ENCODE results near the gene ZCCHC17. TPM values are rescaled to one million over a fixed set of nuclear protein-coding genes. Genes with fewer than 3 reads are reported as not detected.

ZCCHC17 gene
- total RNA-seq, 1 experiment from 2014 or later = 63.4 TPM

Other genes starting within 250 kb of the ZCCHC17 start
- 37.9 and 47.8 TPM in 2 replicates for gene PUM1, start 231.3 kb upstream of the ZCCHC17 start, total RNA-seq (2014; rRNA removed; shearing (Covaris generic))
- 0.20 and 2.2 TPM in 2 replicates for gene NKAIN1, start 57.1 kb upstream of the ZCCHC17 start, total RNA-seq (2014; rRNA removed; shearing (Covaris generic))
- 147 and 163 TPM in 2 replicates for gene SNRNP40, start 244 bp upstream of the ZCCHC17 start, total RNA-seq (2014; rRNA removed; shearing (Covaris generic))
- 6.6 and 11.8 TPM in 2 replicates for gene FABP3, start 76.0 kb downstream of the ZCCHC17 start, total RNA-seq (2014; rRNA removed; shearing (Covaris generic))
- gene SERINC2, start 116.2 kb downstream of the ZCCHC17 start, total RNA-seq (2014; rRNA removed; shearing (Covaris generic)) = 194 and 269 TPM in 2 replicates

All from RPMI7951 (cell line).